ENCODE results near the gene SLC41A2.

SLC41A2 gene

DNA sequence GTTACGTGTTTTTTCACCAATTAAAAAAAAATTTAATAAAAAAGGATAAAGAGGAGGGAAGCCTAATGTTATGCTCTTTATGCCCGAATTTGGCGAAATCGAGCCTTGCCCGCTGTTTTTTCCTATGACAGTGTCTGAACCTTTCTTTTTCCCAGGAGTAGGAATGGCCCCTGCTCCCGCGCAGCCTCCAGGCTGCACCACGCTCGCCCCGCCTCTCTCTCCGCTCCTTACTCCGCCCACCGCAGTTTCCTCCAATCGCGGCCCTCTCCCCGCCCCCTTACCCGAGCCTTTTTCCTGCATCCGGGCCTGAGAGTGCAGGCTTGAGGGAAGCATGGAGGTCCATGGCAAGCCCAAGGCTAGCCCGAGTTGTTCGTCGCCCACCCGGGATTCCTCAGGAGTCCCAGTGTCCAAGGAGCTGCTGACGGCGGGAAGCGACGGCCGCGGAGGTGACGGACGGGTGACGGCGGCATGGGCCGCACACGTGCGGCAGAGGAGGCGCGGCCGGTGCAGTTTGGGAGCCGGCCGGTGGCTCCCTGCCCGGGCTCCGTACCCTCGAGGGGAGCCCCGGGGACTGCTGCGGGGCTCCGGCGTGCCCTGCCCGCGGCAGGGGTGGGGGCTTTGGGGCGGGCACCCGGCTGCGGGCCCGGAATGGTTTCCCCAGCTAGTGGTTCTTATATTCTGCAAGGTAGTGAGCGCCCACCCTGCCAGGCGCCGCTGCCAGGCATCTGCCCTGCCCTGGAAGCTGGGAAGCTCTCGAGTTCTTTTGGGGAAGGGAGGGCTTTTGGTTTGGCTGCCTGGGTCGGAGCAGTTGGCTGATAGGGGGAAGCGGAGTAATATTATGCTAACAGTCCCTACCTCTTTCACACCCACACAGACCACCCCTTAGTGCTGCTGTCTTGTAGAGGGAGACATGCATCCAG, 28.2 kb upstream of the SLC41A2 start, which contains the start of gene NOPCHAP1 (continued):
- TF ChIP-seq ZBTB49 (tag by site-specific recombination; IDR thresholded peaks at IDR 0.05; ENCODE audit: low read depth) = no peak
- no peak; the same call in 1 of the 2 replicates for TF ChIP-seq ZNF394 (tag by site-specific recombination; IDR thresholded peaks at IDR 0.05; ENCODE audit: borderline replicate concordance)
- TF ChIP-seq YY2 (tag by site-specific recombination; IDR thresholded peaks at IDR 0.05) = 0 out of 2 replicates have a peak, but pooled peaks have one; percentile 41
- TF ChIP-seq ZNF555 (tag by site-specific recombination; conservative IDR thresholded peaks at IDR 0.05) = no peak
- no peak for TF ChIP-seq ZNF664 (tag by site-specific recombination; IDR thresholded peaks at IDR 0.05)
- TF ChIP-seq, protein P1, sequence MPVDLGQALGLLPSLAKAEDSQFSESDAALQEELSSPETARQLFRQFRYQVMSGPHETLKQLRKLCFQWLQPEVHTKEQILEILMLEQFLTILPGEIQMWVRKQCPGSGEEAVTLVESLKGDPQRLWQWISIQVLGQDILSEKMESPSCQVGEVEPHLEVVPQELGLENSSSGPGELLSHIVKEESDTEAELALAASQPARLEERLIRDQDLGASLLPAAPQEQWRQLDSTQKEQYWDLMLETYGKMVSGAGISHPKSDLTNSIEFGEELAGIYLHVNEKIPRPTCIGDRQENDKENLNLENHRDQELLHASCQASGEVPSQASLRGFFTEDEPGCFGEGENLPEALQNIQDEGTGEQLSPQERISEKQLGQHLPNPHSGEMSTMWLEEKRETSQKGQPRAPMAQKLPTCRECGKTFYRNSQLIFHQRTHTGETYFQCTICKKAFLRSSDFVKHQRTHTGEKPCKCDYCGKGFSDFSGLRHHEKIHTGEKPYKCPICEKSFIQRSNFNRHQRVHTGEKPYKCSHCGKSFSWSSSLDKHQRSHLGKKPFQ (tag by site-specific recombination; IDR thresholded peaks at IDR 0.05) = no peak
- peak; percentile 84 for TF ChIP-seq ZNF600 (tag by site-specific recombination; IDR thresholded peaks at IDR 0.05)
- TF ChIP-seq ZNF791 (tag by site-specific recombination; IDR thresholded peaks at IDR 0.05) = no peak
- no peak for TF ChIP-seq ZNF16 (tag by site-specific recombination; IDR thresholded peaks at IDR 0.05; ENCODE audit: low read depth)
- no peak for TF ChIP-seq ZNF513 (tag by site-specific recombination; IDR thresholded peaks at IDR 0.05)
- TF ChIP-seq BCL11A (tag by site-specific recombination; IDR thresholded peaks at IDR 0.05; ENCODE audit: low read depth) = no peak
- peak; percentile 89 for TF ChIP-seq ZNF362 (tag by site-specific recombination; IDR thresholded peaks at IDR 0.05)
- TF ChIP-seq REPIN1 (tag by site-specific recombination; IDR thresholded peaks at IDR 0.05; ENCODE audit: low read depth) = no peak
- TF ChIP-seq ZBTB20 (tag by site-specific recombination; IDR thresholded peaks at IDR 0.05) = peak; percentile 85
- TF ChIP-seq HIC1 (tag by site-specific recombination; IDR thresholded peaks at IDR 0.05) = peak; percentile 61; the same call in 1 of the 2 replicates
- peak; percentile 63 for TF ChIP-seq ZBTB8A (tag by site-specific recombination; IDR thresholded peaks at IDR 0.05)
- no peak for TF ChIP-seq SCRT1 (tag by site-specific recombination; IDR thresholded peaks at IDR 0.05; ENCODE audit: borderline replicate concordance)
- TF ChIP-seq ZIC2 (tag by site-specific recombination; IDR thresholded peaks at IDR 0.05) = no peak
- peak; percentile 7 for TF ChIP-seq ZBTB11 (tag by site-specific recombination; conservative IDR thresholded peaks at IDR 0.05; ENCODE audit: low read depth)
- no peak for TF ChIP-seq ZNF23 (tag by site-specific recombination; IDR thresholded peaks at IDR 0.05; ENCODE audit: borderline replicate concordance)
- no peak for TF ChIP-seq ZNF514 (tag by site-specific recombination; IDR thresholded peaks at IDR 0.05)
- TF ChIP-seq SP2 (tag by site-specific recombination; IDR thresholded peaks at IDR 0.05) = peak; percentile 89
- TF ChIP-seq ZSCAN16 (tag by site-specific recombination; IDR thresholded peaks at IDR 0.05) = no peak
- no peak for TF ChIP-seq ZNF350 (tag by site-specific recombination; IDR thresholded peaks at IDR 0.05)
- TF ChIP-seq, protein P2, sequence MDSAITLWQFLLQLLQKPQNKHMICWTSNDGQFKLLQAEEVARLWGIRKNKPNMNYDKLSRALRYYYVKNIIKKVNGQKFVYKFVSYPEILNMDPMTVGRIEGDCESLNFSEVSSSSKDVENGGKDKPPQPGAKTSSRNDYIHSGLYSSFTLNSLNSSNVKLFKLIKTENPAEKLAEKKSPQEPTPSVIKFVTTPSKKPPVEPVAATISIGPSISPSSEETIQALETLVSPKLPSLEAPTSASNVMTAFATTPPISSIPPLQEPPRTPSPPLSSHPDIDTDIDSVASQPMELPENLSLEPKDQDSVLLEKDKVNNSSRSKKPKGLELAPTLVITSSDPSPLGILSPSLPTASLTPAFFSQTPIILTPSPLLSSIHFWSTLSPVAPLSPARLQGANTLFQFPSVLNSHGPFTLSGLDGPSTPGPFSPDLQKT (IDR thresholded peaks at IDR 0.05; ENCODE audit: borderline replicate concordance, low read depth, low read length) = no peak

Measured in HEK293 (cell line).